Smooth muscle cell (in vitro differentiated cells): ENCODE data around the gene USP33. TPM values are rescaled to one million over a fixed set of nuclear protein-coding genes. Genes with fewer than 3 reads are reported as not detected.

ENCODE experiments used
- DNase-seq: peaks from one replicate; lab custom pipeline; 2025; ENCODE audit not compliant: unreplicated experiment; lab: John Stamatoyannopoulos, UW
- H2AFZ ChIP-seq: fragments of 200-600 bp; sonication (generic); 2 replicates; pipeline ENCODE4 v1.6.0; 2016; ENCODE audit warnings: antibody characterized with exemption, low read depth, mild to moderate bottlenecking
- H3F3A ChIP-seq: fragments of 200-600 bp; sonication (generic); 2 replicates; pipeline ENCODE4 v1.6.0; 2017; ENCODE audit warnings: antibody characterized with exemption, low read depth
- H3K27ac ChIP-seq: fragments of 200-600 bp; sonication (generic); 2 replicates; pipeline ENCODE4 v1.5.1; 2016; ENCODE audit warnings: low read depth, mild to moderate bottlenecking
- H3K27me3 ChIP-seq: fragments of 200-600 bp; sonication (generic); 2 replicates; pipeline ENCODE4 v1.6.1; 2016; ENCODE audit warnings: low read depth, mild to moderate bottlenecking
- H3K36me3 ChIP-seq: fragments of 200-600 bp; sonication (generic); 2 replicates; pipeline ENCODE4 v1.5.1; 2016; ENCODE audit warnings: low read depth
- H3K4me1 ChIP-seq: fragments of 200-600 bp; sonication (generic); 2 replicates; pipeline ENCODE4 v1.5.1; 2016; ENCODE audit warnings: low read depth
- H3K4me2 ChIP-seq: fragments of 200-600 bp; sonication (generic); 2 replicates; pipeline ENCODE4 v1.6.0; 2016; ENCODE audit warnings: mild to moderate bottlenecking
- H3K4me3 ChIP-seq: fragments of 200-600 bp; sonication (generic); 2 replicates; pipeline ENCODE4 v1.5.1; 2016; ENCODE audit warnings: mild to moderate bottlenecking
- H3K79me2 ChIP-seq: fragments of 200-600 bp; sonication (generic); 2 replicates; pipeline ENCODE4 v1.6.0; 2016; ENCODE audit warnings: low read depth, mild to moderate bottlenecking
- H3K9ac ChIP-seq: fragments of 200-600 bp; sonication (generic); 2 replicates; pipeline ENCODE4 v1.6.0; 2016; ENCODE audit warnings: low read depth
- H3K9me3 ChIP-seq: fragments of 200-600 bp; sonication (generic); replicated peaks from 2 replicates; pipeline ENCODE4 v1.5.1; 2016; ENCODE audit warnings: low read depth
- H4K20me1 ChIP-seq: fragments of 200-600 bp; sonication (generic); 2 replicates; pipeline ENCODE4 v1.6.0; 2016; ENCODE audit warnings: low read depth
- CTCF ChIP-seq: fragments of 200-600 bp; sonication (generic); IDR thresholded peaks from 2 replicates; pipeline ENCODE4 v1.5.1; 2017; ENCODE audit warnings: borderline replicate concordance, mild to moderate bottlenecking, antibody characterized with exemption; ENCODE audit not compliant: insufficient read depth, poor library complexity, severe bottlenecking
- WGBS: methylation state at CpG from one replicate; pipeline ENCODE4 v1.1.7; 2016; ENCODE audit warnings: low lambda C conversion rate; 5-methylcytosine and 5-hydroxymethylcytosine counted together
- polyA plus RNA-seq: library from polyadenylated mRNA; unstranded; fragments of >200 nt; fragmentation: Nextera tagmentation; extraction: Ambion mirVana; gene quantifications from 2 replicates; pipeline ENCODE4 v1.2.1, GENCODE V29; 2016
- total RNA-seq: library from RNA; depleted of rRNA; stranded (reverse); fragments of >200 nt; gene quantifications from 2 replicates; pipeline ENCODE4 v1.2.3, GENCODE V29; 2014

The USP33 gene
- total and polyA plus RNA-seq, 2 experiments from 2014 or later: 26.4 to 41.3 TPM

GRCh38 chr1:77683160-77684148 is 76.2 kb downstream of the USP33 start:
- DNase-seq: peak; percentile 89
- Histone ChIP-seq H3K79me2 (peaks cover 37% of the 10 kb centered on the region), H3K27ac (peak overlapping the region; percentile 98), H3K9ac (peak overlapping the region; percentile 99), H3K4me2 (peak overlapping the region; percentile 90), H3K27me3 (no peaks in the 10 kb centered on the region), H3K36me3 (no peaks in the 10 kb centered on the region), H2AFZ (peak overlapping the region; percentile 92), H3K4me1 (peaks cover 21% of the 10 kb centered on the region), H3K4me3 (peak overlapping the region; percentile 85), H4K20me1 (peaks cover 29% of the 10 kb centered on the region), H3F3A (peaks cover 8% of the 10 kb centered on the region), H3K9me3 (no peaks in the 10 kb centered on the region)
- TF ChIP-seq CTCF: peak; percentile 74
- WGBS: 3% methylated on average over 64 of the region's 72 CpGs

GRCh38 chr1:77682460-77683159 is 77.0 kb downstream of the USP33 start, which contains the start of gene ZZZ3:
Gene ZZZ3, minus strand, starts transcription at chr1:77682658. Its CDS starts 49,304 bp downstream, at chr1:77633354.
- 1% methylated on average over 46 of the region's 56 CpGs for WGBS
- peak; percentile 89 for DNase-seq
- no peaks in the 10 kb centered on the region for H3K9me3 ChIP-seq
- H3K79me2 ChIP-seq: peaks cover 46% of the 10 kb centered on the region
- H3K36me3 ChIP-seq: no peaks in the 10 kb centered on the region
- peak within 1 kb of the TSS; percentile 98 for H3K27ac ChIP-seq
- peaks cover 8% of the 10 kb centered on the region for H3F3A ChIP-seq
- no peak for TF ChIP-seq CTCF
- no peaks in the 10 kb centered on the region for H3K27me3 ChIP-seq
- peak within 1 kb of the TSS; percentile 90 for H3K4me2 ChIP-seq
- H3K4me1 ChIP-seq: peaks cover 21% of the 10 kb centered on the region
- H2AFZ ChIP-seq: peak within 1 kb of the TSS; percentile 99
- peaks cover 37% of the 10 kb centered on the region for H4K20me1 ChIP-seq
- H3K4me3 ChIP-seq: peak within 1 kb of the TSS; percentile 85
- H3K9ac ChIP-seq: peak within 1 kb of the TSS; percentile 99

- DNase-seq: no peak
- no peak overlapping the region for H2AFZ ChIP-seq
- H3F3A ChIP-seq: peaks cover 8% of the 10 kb centered on the region
- WGBS: 95% methylated on average over 2 of the region's 2 CpGs
- H3K9me3 ChIP-seq: no peaks in the 10 kb centered on the region
- no peak overlapping the region for H3K4me2 ChIP-seq
- TF ChIP-seq CTCF: no peak
- peaks cover 61% of the 10 kb centered on the region for H4K20me1 ChIP-seq
- peaks cover 70% of the 10 kb centered on the region for H3K79me2 ChIP-seq
- no peaks in the 10 kb centered on the region for H3K36me3 ChIP-seq
- H3K4me1 ChIP-seq: peaks cover 21% of the 10 kb centered on the region
- H3K27ac ChIP-seq: no peak overlapping the region
- peak overlapping the region; percentile 85 for H3K4me3 ChIP-seq
- no peak overlapping the region for H3K9ac ChIP-seq
- no peaks in the 10 kb centered on the region for H3K27me3 ChIP-seq
Observed at GRCh38 chr1:77680173-77680572, 79.5 kb downstream of the USP33 start.
